ENCODE measurements around the gene VN1R5. TPM values are rescaled to one million over a fixed set of nuclear protein-coding genes. Genes with fewer than 3 reads are reported as not detected.

The VN1R5 gene
- total RNA-seq, 1 donor from 2014 or later, result not detected

- no peak overlapping the region for H3K27ac Mint-ChIP-seq
- no peaks in the 10 kb centered on the region for H3K9me3 Mint-ChIP-seq
- no peak overlapping the region for H3K4me3 Mint-ChIP-seq
- no peak for DNase-seq (ENCODE audit: low spot score)
- no peaks in the 10 kb centered on the region for H3K4me1 Mint-ChIP-seq (ENCODE audit: low read depth)
- intact Hi-C loops (cut with micrococcal nuclease), result no loop called here
- peaks cover under 1% of the 10 kb centered on the region for H3K36me3 Mint-ChIP-seq (ENCODE audit: low read depth)
- H3K27me3 Mint-ChIP-seq (ENCODE audit: insufficient read depth), result no peaks in the 10 kb centered on the region
Observed at GRCh38 chr1:247297263-247298123, 41.6 kb downstream of the VN1R5 start.

GRCh38 chr1:247298124-247298481 is 42.2 kb downstream of the VN1R5 start:
- Mint-ChIP-seq H3K4me1 (ENCODE audit: low read depth) (no peaks in the 10 kb centered on the region), H3K9me3 (no peaks in the 10 kb centered on the region), H3K36me3 (ENCODE audit: low read depth) (peaks cover 3% of the 10 kb centered on the region), H3K27ac (no peak overlapping the region), H3K4me3 (no peak overlapping the region), H3K27me3 (ENCODE audit: insufficient read depth) (no peaks in the 10 kb centered on the region)
- intact Hi-C loops (cut with micrococcal nuclease), result no loop called here
- no peak for DNase-seq (ENCODE audit: low spot score)

- no peaks in the 10 kb centered on the region for H3K4me1 Mint-ChIP-seq (ENCODE audit: low read depth)
- peaks cover 3% of the 10 kb centered on the region for H3K36me3 Mint-ChIP-seq (ENCODE audit: low read depth)
- no peak for DNase-seq (ENCODE audit: low spot score)
- H3K4me3 Mint-ChIP-seq, result no peak overlapping the region
- H3K27me3 Mint-ChIP-seq (ENCODE audit: insufficient read depth), result no peaks in the 10 kb centered on the region
- no peak overlapping the region for H3K27ac Mint-ChIP-seq
- intact Hi-C loops (cut with micrococcal nuclease), result no loop called here
- H3K9me3 Mint-ChIP-seq, result no peaks in the 10 kb centered on the region
Observed at GRCh38 chr1:247298701-247299100, 42.8 kb downstream of the VN1R5 start.

- intact Hi-C loops (cut with micrococcal nuclease), result no loop called here
- Mint-ChIP-seq H3K4me3 (no peak overlapping the region), H3K27ac (no peak overlapping the region), H3K36me3 (ENCODE audit: low read depth) (peaks cover 3% of the 10 kb centered on the region), H3K9me3 (no peaks in the 10 kb centered on the region), H3K4me1 (ENCODE audit: low read depth) (no peaks in the 10 kb centered on the region), H3K27me3 (ENCODE audit: insufficient read depth) (no peaks in the 10 kb centered on the region)
- DNase-seq (ENCODE audit: low spot score), result no peak
Observed at GRCh38 chr1:247299723-247300381, 44.0 kb downstream of the VN1R5 start.

GRCh38 chr1:247300491-247301175 is 44.8 kb downstream of the VN1R5 start:
- H3K9me3 Mint-ChIP-seq, result no peaks in the 10 kb centered on the region

GRCh38 chr1:247301176-247301540 is 45.3 kb downstream of the VN1R5 start:
- Mint-ChIP-seq H3K36me3 (ENCODE audit: low read depth) (peaks cover 3% of the 10 kb centered on the region), H3K4me3 (no peak overlapping the region), H3K4me1 (ENCODE audit: low read depth) (no peaks in the 10 kb centered on the region), H3K27ac (no peak overlapping the region), H3K9me3 (no peaks in the 10 kb centered on the region), H3K27me3 (ENCODE audit: insufficient read depth) (no peaks in the 10 kb centered on the region)
- intact Hi-C loops (cut with micrococcal nuclease), result no loop called here
- DNase-seq (ENCODE audit: low spot score), result no peak

More at GRCh38 chr1:247300491-247301175, 44.8 kb downstream of the VN1R5 start:
- Mint-ChIP-seq H3K27ac (no peak overlapping the region), H3K27me3 (ENCODE audit: insufficient read depth) (no peaks in the 10 kb centered on the region), H3K4me1 (ENCODE audit: low read depth) (no peaks in the 10 kb centered on the region), H3K4me3 (no peak overlapping the region), H3K36me3 (ENCODE audit: low read depth) (peaks cover 3% of the 10 kb centered on the region)
- intact Hi-C loops (cut with micrococcal nuclease), result no loop called here
- no peak for DNase-seq (ENCODE audit: low spot score)

GRCh38 chr1:247303216-247303615 is 47.3 kb downstream of the VN1R5 start:
- DNase-seq (ENCODE audit: low spot score), result no peak
- intact Hi-C loops (cut with micrococcal nuclease), result no loop called here
- H3K9me3 Mint-ChIP-seq, result no peaks in the 10 kb centered on the region
- H3K4me1 Mint-ChIP-seq (ENCODE audit: low read depth), result no peaks in the 10 kb centered on the region
- H3K27me3 Mint-ChIP-seq (ENCODE audit: insufficient read depth), result no peaks in the 10 kb centered on the region
- peaks cover 3% of the 10 kb centered on the region for H3K36me3 Mint-ChIP-seq (ENCODE audit: low read depth)
- no peak overlapping the region for H3K27ac Mint-ChIP-seq
- H3K4me3 Mint-ChIP-seq, result no peak overlapping the region

- Mint-ChIP-seq H3K9me3 (no peaks in the 10 kb centered on the region), H3K4me3 (no peak overlapping the region), H3K27ac (no peak overlapping the region), H3K36me3 (ENCODE audit: low read depth) (peaks cover 3% of the 10 kb centered on the region), H3K4me1 (ENCODE audit: low read depth) (no peaks in the 10 kb centered on the region), H3K27me3 (ENCODE audit: insufficient read depth) (no peaks in the 10 kb centered on the region)
- no peak for DNase-seq (ENCODE audit: low spot score)
- intact Hi-C loops (cut with micrococcal nuclease), result loop anchor here (1.0 kb wide), 1 partner anchor 38 kb away; no protein-coding TSS in a partner anchor
Observed at GRCh38 chr1:247304031-247304430, 48.2 kb downstream of the VN1R5 start.

Other genes with a start within 250 kb of the VN1R5 start
- gene ZNF695, start 248.0 kb upstream of the VN1R5 start, total RNA-seq, result 0.27 and 0.57 TPM in 2 replicates
- gene ZNF670, start 177.3 kb upstream of the VN1R5 start, total RNA-seq, result 2.5 and 2.9 TPM in 2 replicates
- 8.0 and 9.5 TPM in 2 replicates for gene ZNF669, start 151.7 kb upstream of the VN1R5 start, total RNA-seq
- 14.9 and 15.5 TPM in 2 replicates for gene ZNF124, start 84.1 kb upstream of the VN1R5 start, total RNA-seq
- gene ZNF496, start 75.8 kb downstream of the VN1R5 start, total RNA-seq, result 13.8 and 14.8 TPM in 2 replicates
- 0.12 TPM in 1 of 2 replicates, not detected in the other for gene NLRP3, start 160.1 kb downstream of the VN1R5 start, total RNA-seq
- not detected in 2 replicates for gene OR2B11, start 202.0 kb downstream of the VN1R5 start, total RNA-seq